Calu3 (cell line): ENCODE results near the gene FBXL5. TPM values are rescaled to one million over a fixed set of nuclear protein-coding genes. Genes with fewer than 3 reads are reported as not detected.

Experiments used
- BruUV-seq: library from RNA; stranded (reverse); fragments of 400-500 nt; replicated peaks from 2 replicates; lab custom pipeline; 2021; lab: Mats Ljungman, UMichigan
- CTCF ChIA-PET: fragments of 300-600 bp; sonication (Branson Sonifier 250); formaldehyde crosslinking; loops from one replicate; lab custom pipeline; 2022; ENCODE audit warnings: antibody characterized with exemption; lab: Charles Lee
- DNase-seq: peaks from one replicate; pipeline ENCODE4 v3.0.0; 2022
- H3K27ac Mint-ChIP-seq: one replicate; pipeline ENCODE4 v1.8.0; 2022; ENCODE audit warnings: mixed read lengths; ENCODE audit not compliant: unreplicated experiment
- H3K27me3 Mint-ChIP-seq: one replicate; pipeline ENCODE4 v1.8.0; 2022; ENCODE audit warnings: mixed read lengths; ENCODE audit not compliant: unreplicated experiment
- H3K36me3 Mint-ChIP-seq: one replicate; pipeline ENCODE4 v1.8.0; 2022; ENCODE audit warnings: mild to moderate bottlenecking, moderate library complexity, mixed read lengths; ENCODE audit not compliant: insufficient read depth, unreplicated experiment
- H3K4me1 Mint-ChIP-seq: one replicate; pipeline ENCODE4 v1.8.0; 2022; ENCODE audit warnings: mild to moderate bottlenecking, low read depth, mixed read lengths; ENCODE audit not compliant: unreplicated experiment
- H3K4me3 Mint-ChIP-seq: one replicate; pipeline ENCODE4 v1.8.0; 2022; ENCODE audit warnings: mild to moderate bottlenecking, low read depth, moderate library complexity, mixed read lengths; ENCODE audit not compliant: unreplicated experiment
- H3K9me3 Mint-ChIP-seq: one replicate; pipeline ENCODE4 v1.8.0; 2022; ENCODE audit warnings: low read depth, mixed read lengths; ENCODE audit not compliant: unreplicated experiment
- CTCF ChIP-seq: fragments of 200-600 bp; IDR thresholded peaks from one replicate; pipeline ENCODE4 v1.8.0; 2022; ENCODE audit warnings: antibody characterized with exemption; ENCODE audit not compliant: unreplicated experiment
- intact Hi-C: fragments of 100-400 bp; cut with micrococcal nuclease; formaldehyde crosslinking; loops from one replicate; pipeline ENCODE4 v1.10.0; 2022; ENCODE audit not compliant: unreplicated experiment
- total RNA-seq: library from RNA; stranded (reverse); gene quantifications from 2 replicates; pipeline ENCODE4 v1.2.3, GENCODE V29; 2022

Gene FBXL5
- total RNA-seq, 1 experiment from 2014 or later: 27.0 TPM

- H3K27me3 Mint-ChIP-seq: no peaks in the 10 kb centered on the region
These were observed 49.6 kb downstream of the FBXL5 start for GRCh38 chr4:15605537-15605936.

GRCh38 chr4:15601862-15602261, 53.3 kb downstream of the FBXL5 start:
- Mint-ChIP-seq H3K4me3 (no peak overlapping the region), H3K27me3 (no peaks in the 10 kb centered on the region), H3K27ac (no peak overlapping the region), H3K9me3 (no peaks in the 10 kb centered on the region), H3K4me1 (no peaks in the 10 kb centered on the region), H3K36me3 (peaks cover 14% of the 10 kb centered on the region)
- BruUV-seq: no TSS peak
- CTCF ChIA-PET: no interaction called here
- TF ChIP-seq CTCF: no peak
- intact Hi-C loops: no loop called here
- DNase-seq: no peak

More at GRCh38 chr4:15605537-15605936, 49.6 kb downstream of the FBXL5 start:
- peaks cover 14% of the 10 kb centered on the region for H3K36me3 Mint-ChIP-seq
- DNase-seq: no peak
- no TSS peak for BruUV-seq
- no peak for TF ChIP-seq CTCF
- no peaks in the 10 kb centered on the region for H3K9me3 Mint-ChIP-seq
- CTCF ChIA-PET: interaction anchor here (0.6 kb wide), 1 partner anchor 19 kb away, joined by 3 read pairs; no protein-coding TSS in a partner anchor
- intact Hi-C loops: no loop called here
- no peak overlapping the region for H3K4me3 Mint-ChIP-seq
- no peak overlapping the region for H3K27ac Mint-ChIP-seq
- no peaks in the 10 kb centered on the region for H3K4me1 Mint-ChIP-seq

- H3K9me3 Mint-ChIP-seq: no peaks in the 10 kb centered on the region
- no TSS peak for BruUV-seq
- CTCF ChIA-PET: no interaction called here
- H3K4me3 Mint-ChIP-seq: no peak overlapping the region
- intact Hi-C loops: no loop called here
- DNase-seq: no peak
- H3K27ac Mint-ChIP-seq: no peak overlapping the region
- H3K4me1 Mint-ChIP-seq: no peaks in the 10 kb centered on the region
- TF ChIP-seq CTCF: no peak
- H3K27me3 Mint-ChIP-seq: no peaks in the 10 kb centered on the region
- H3K36me3 Mint-ChIP-seq: peaks cover 14% of the 10 kb centered on the region
These were observed 55.0 kb downstream of the FBXL5 start for GRCh38 chr4:15600176-15600575.

GRCh38 chr4:15598644-15599043, 56.5 kb downstream of the FBXL5 start:
- Mint-ChIP-seq H3K36me3 (peaks cover 14% of the 10 kb centered on the region), H3K4me1 (no peaks in the 10 kb centered on the region)
- BruUV-seq: no TSS peak

More at GRCh38 chr4:15598644-15599043, 56.5 kb downstream of the FBXL5 start:
- Mint-ChIP-seq H3K4me3 (no peak overlapping the region), H3K27me3 (no peaks in the 10 kb centered on the region), H3K27ac (no peak overlapping the region), H3K9me3 (no peaks in the 10 kb centered on the region)
- intact Hi-C loops: no loop called here
- no peak for DNase-seq
- CTCF ChIA-PET: no interaction called here
- no peak for TF ChIP-seq CTCF
